HEK293 (cell line): Measurements from ENCODE around the gene NUMA1.

Experiments used
- AEBP2 ChIP-seq: fragments of 450-650 bp; formaldehyde crosslinking; IDR thresholded peaks from 2 replicates; pipeline ENCODE4 v1.5.1; 2016; ENCODE audit warnings: missing biosample characterization, missing genetic modification characterization, borderline replicate concordance
- CTCF ChIP-seq: fragments of 450-650 bp; formaldehyde crosslinking; IDR thresholded peaks from 2 replicates; pipeline ENCODE4 v1.5.1; 2016; ENCODE audit warnings: missing biosample characterization, missing genetic modification characterization
- MZF1 ChIP-seq: fragments of 450-650 bp; formaldehyde crosslinking; IDR thresholded peaks from 2 replicates; pipeline ENCODE4 v1.5.1; 2017; ENCODE audit warnings: missing biosample characterization, missing genetic modification characterization, borderline replicate concordance
- PATZ1 ChIP-seq: fragments of 450-650 bp; formaldehyde crosslinking; IDR thresholded peaks from 2 replicates; pipeline ENCODE4 v1.5.1; 2016; ENCODE audit warnings: missing biosample characterization, missing genetic modification characterization
- ZBTB49 ChIP-seq: fragments of 450-650 bp; formaldehyde crosslinking; IDR thresholded peaks from 2 replicates; pipeline ENCODE4 v1.5.1; 2016; ENCODE audit warnings: missing biosample characterization, missing genetic modification characterization, low read depth
- ZNF140 ChIP-seq: fragments of 450-650 bp; formaldehyde crosslinking; IDR thresholded peaks from 2 replicates; pipeline ENCODE4 v1.5.1; 2016; ENCODE audit warnings: missing biosample characterization, missing genetic modification characterization
- ZNF184 ChIP-seq: fragments of 450-650 bp; IDR thresholded peaks from 2 replicates; pipeline ENCODE4 v1.5.1; 2018; ENCODE audit warnings: missing biosample characterization, mild to moderate bottlenecking, missing genetic modification characterization
- ZNF23 ChIP-seq: fragments of 450-650 bp; formaldehyde crosslinking; IDR thresholded peaks from 2 replicates; pipeline ENCODE4 v1.5.1; 2016; ENCODE audit warnings: missing biosample characterization, missing genetic modification characterization, borderline replicate concordance
- ZNF280D ChIP-seq: fragments of 450-650 bp; formaldehyde crosslinking; IDR thresholded peaks from 2 replicates; pipeline ENCODE4 v1.5.1; 2016; ENCODE audit warnings: missing biosample characterization, missing genetic modification characterization
- ZNF549 ChIP-seq: fragments of 450-650 bp; IDR thresholded peaks from 2 replicates; pipeline ENCODE4 v1.5.1; 2018; ENCODE audit warnings: missing biosample characterization, missing genetic modification characterization, mild to moderate bottlenecking, inconsistent platforms, moderate library complexity
- ZNF645 ChIP-seq: fragments of 450-650 bp; formaldehyde crosslinking; IDR thresholded peaks from 2 replicates; pipeline ENCODE4; 2016; ENCODE audit warnings: missing biosample characterization, missing genetic modification characterization
- ZNF776 ChIP-seq: fragments of 450-650 bp; formaldehyde crosslinking; IDR thresholded peaks from 2 replicates; pipeline ENCODE4 v1.5.0; 2017; ENCODE audit warnings: missing biosample characterization, missing genetic modification characterization, borderline replicate concordance
- ZSCAN23 ChIP-seq: fragments of 450-650 bp; formaldehyde crosslinking; IDR thresholded peaks from 2 replicates; pipeline ENCODE4 v1.5.1; 2016; ENCODE audit warnings: missing biosample characterization, missing genetic modification characterization

- TF ChIP-seq ZNF184 (tag by site-specific recombination) (no peak), PATZ1 (tag by site-specific recombination) (no peak), ZNF23 (no peak), ZNF280D (tag by site-specific recombination) (no peak), CTCF (tag by site-specific recombination) (no peak), ZNF140 (tag by site-specific recombination) (no peak), ZNF776 (no peak), ZSCAN23 (tag by site-specific recombination) (no peak), ZNF645 (tag by site-specific recombination) (no peak), MZF1 (tag by site-specific recombination) (no peak), ZBTB49 (tag by site-specific recombination) (no peak), ZNF549 (tag by site-specific recombination) (no peak), AEBP2 (tag by site-specific recombination) (no peak)
These were observed 115.7 kb downstream of the NUMA1 start for GRCh38 chr11:71964641-71965040.
